Astrocyte (in vitro differentiated cells and primary cell): ENCODE data around the gene KIRREL3. TPM values are rescaled to one million over a fixed set of nuclear protein-coding genes. Genes with fewer than 3 reads are reported as not detected.

Source experiments
- DNase-seq: peaks from one replicate; pipeline ENCODE4 v3.0.0-alpha.2; 2010; ENCODE audit warnings: low read depth
- FAIRE-seq: peaks from 2 replicates; lab custom pipeline; 2011; peaks lifted over from hg19 to GRCh38; lab: Jason Lieb, UNC
- H2AFZ ChIP-seq: 2 replicates; pipeline ENCODE4 v1.6.0; 2012; ENCODE audit warnings: low read depth, low read length, inconsistent platforms
- H3K27ac ChIP-seq: 2 replicates; pipeline ENCODE4 v1.5.1; 2011; ENCODE audit warnings: low read depth, low read length, inconsistent platforms
- H3K27me3 ChIP-seq: 2 replicates; pipeline ENCODE4 v1.6.0; 2011; ENCODE audit warnings: low read length, inconsistent platforms; ENCODE audit not compliant: insufficient read depth
- H3K36me3 ChIP-seq: 2 replicates; pipeline ENCODE4 v1.5.1; 2011; ENCODE audit warnings: low read length, inconsistent platforms; ENCODE audit not compliant: insufficient read depth
- H3K4me1 ChIP-seq: 2 replicates; pipeline ENCODE4 v1.5.1; 2011; ENCODE audit warnings: low read length, inconsistent platforms; ENCODE audit not compliant: insufficient read depth
- H3K4me2 ChIP-seq: 2 replicates; pipeline ENCODE4 v1.6.0; 2012; ENCODE audit warnings: low read length, inconsistent platforms
- H3K4me3 ChIP-seq: 2 replicates; pipeline ENCODE4 v1.5.1; 2011; ENCODE audit warnings: low read depth, mild to moderate bottlenecking, low read length, inconsistent platforms; ENCODE audit not compliant: insufficient read depth
- H3K79me2 ChIP-seq: 2 replicates; pipeline ENCODE4 v1.6.0; 2012; ENCODE audit warnings: mild to moderate bottlenecking, low read length, inconsistent platforms; ENCODE audit not compliant: insufficient read depth
- H3K9ac ChIP-seq: 2 replicates; pipeline ENCODE4 v1.6.0; 2012; ENCODE audit warnings: mild to moderate bottlenecking, low read length, inconsistent platforms
- H3K9me3 ChIP-seq: 2 replicates; pipeline ENCODE4 v1.5.1; 2012; ENCODE audit warnings: low read depth, mild to moderate bottlenecking, low read length, inconsistent platforms; ENCODE audit not compliant: insufficient read depth
- H4K20me1 ChIP-seq: 2 replicates; pipeline ENCODE4 v1.6.0; 2012; ENCODE audit warnings: low read length, inconsistent platforms; ENCODE audit not compliant: insufficient read depth
- H3K27ac Mint-ChIP-seq: one replicate; pipeline ENCODE4 v1.8.0; 2021; ENCODE audit warnings: mild to moderate bottlenecking, mixed read lengths; ENCODE audit not compliant: unreplicated experiment
- H3K27me3 Mint-ChIP-seq: one replicate; pipeline ENCODE4 v1.8.0; 2021; ENCODE audit warnings: low read depth, mixed read lengths; ENCODE audit not compliant: unreplicated experiment
- H3K36me3 Mint-ChIP-seq: one replicate; pipeline ENCODE4 v1.8.0; 2021; ENCODE audit warnings: low read depth, mixed read lengths; ENCODE audit not compliant: unreplicated experiment
- H3K4me1 Mint-ChIP-seq: one replicate; pipeline ENCODE4 v1.8.0; 2021; ENCODE audit warnings: low read depth, mixed read lengths; ENCODE audit not compliant: unreplicated experiment
- H3K4me3 Mint-ChIP-seq: one replicate; pipeline ENCODE4 v1.8.0; 2021; ENCODE audit warnings: mild to moderate bottlenecking, moderate library complexity, mixed read lengths; ENCODE audit not compliant: unreplicated experiment
- H3K9me3 Mint-ChIP-seq: one replicate; pipeline ENCODE4 v1.8.0; 2021; ENCODE audit warnings: mild to moderate bottlenecking, mixed read lengths; ENCODE audit not compliant: unreplicated experiment
- CTCF ChIP-seq: IDR thresholded peaks from 2 replicates; pipeline ENCODE4 v1.5.1; 2011; ENCODE audit warnings: low read depth, mild to moderate bottlenecking, inconsistent platforms, low read length, moderate library complexity; ENCODE audit not compliant: insufficient read depth
- EZH2 ChIP-seq: IDR thresholded peaks from 2 replicates; pipeline ENCODE4 v1.6.1; 2012; ENCODE audit warnings: mild to moderate bottlenecking, low read length, inconsistent platforms; ENCODE audit not compliant: insufficient read depth
- total RNA-seq: library from RNA; stranded (reverse); gene quantifications from 2 replicates; pipeline ENCODE4 v1.2.1, GENCODE V29; 2021

Gene KIRREL3
- total RNA-seq, 1 donor from 2014 or later: 0.91 TPM

GRCh38 chr11:126837581-126837980 lies 163.0 kb downstream of the KIRREL3 start:
- H3K4me1 Mint-ChIP-seq: peaks cover 47% of the 10 kb centered on the region

GRCh38 chr11:126834573-126834972 lies 166.0 kb downstream of the KIRREL3 start:
- H3K36me3 Mint-ChIP-seq: no peaks in the 10 kb centered on the region
- H3K4me3 ChIP-seq: no peak overlapping the region
- peak overlapping the region; percentile 51 for H3K9ac ChIP-seq

More at GRCh38 chr11:126837581-126837980, 163.0 kb downstream of the KIRREL3 start:
- H3K9me3 Mint-ChIP-seq: no peaks in the 10 kb centered on the region
- H3K27ac Mint-ChIP-seq: no peak overlapping the region
- Histone ChIP-seq H3K36me3 (no peaks in the 10 kb centered on the region), H3K79me2 (no peaks in the 10 kb centered on the region), H3K4me1 (peaks cover 21% of the 10 kb centered on the region), H3K27ac (no peak overlapping the region), H3K4me3 (no peak overlapping the region), H3K4me2 (no peak overlapping the region), H4K20me1 (no peaks in the 10 kb centered on the region), H3K27me3 (no peaks in the 10 kb centered on the region), H2AFZ (no peak overlapping the region), H3K9ac (no peak overlapping the region), H3K9me3 (no peaks in the 10 kb centered on the region)
- no peak for FAIRE-seq
- TF ChIP-seq CTCF (no peak), EZH2 (no peak)
- DNase-seq: no peak
- no peaks in the 10 kb centered on the region for H3K36me3 Mint-ChIP-seq
- no peak overlapping the region for H3K4me3 Mint-ChIP-seq
- H3K27me3 Mint-ChIP-seq: no peaks in the 10 kb centered on the region

More at GRCh38 chr11:126834573-126834972, 166.0 kb downstream of the KIRREL3 start:
- no peak for FAIRE-seq
- H3K27ac ChIP-seq: peak overlapping the region; percentile 72
- Mint-ChIP-seq H3K9me3 (no peaks in the 10 kb centered on the region), H3K4me3 (no peak overlapping the region), H3K27ac (peak overlapping the region; percentile 79), H3K4me1 (peaks cover 31% of the 10 kb centered on the region), H3K27me3 (peaks cover 10% of the 10 kb centered on the region)
- peak overlapping the region; percentile 52 for H3K4me2 ChIP-seq
- H3K9me3 ChIP-seq: no peaks in the 10 kb centered on the region
- H3K36me3 ChIP-seq: no peaks in the 10 kb centered on the region
- H3K27me3 ChIP-seq: no peaks in the 10 kb centered on the region
- no peaks in the 10 kb centered on the region for H4K20me1 ChIP-seq
- TF ChIP-seq EZH2 (no peak), CTCF (no peak)
- H2AFZ ChIP-seq: no peak overlapping the region
- no peaks in the 10 kb centered on the region for H3K79me2 ChIP-seq
- DNase-seq: no peak
- H3K4me1 ChIP-seq: peaks cover 21% of the 10 kb centered on the region
